ENCODE results near the gene SH3PXD2B.

Gene SH3PXD2B

GRCh38 chr5:172454358-172455086, at the start of gene SH3PXD2B:
Gene SH3PXD2B (minus strand): TSS chr5:172454525. CDS start chr5:172454352, 173 bp downstream.
- DNase-seq (ENCODE audit: low read depth), result no peak

- no peak for DNase-seq (ENCODE audit: low read depth)
These were observed 48.6 kb upstream of the SH3PXD2B start for GRCh38 chr5:172502969-172503368.

GRCh38 chr5:172502410-172502809, 48.1 kb upstream of the SH3PXD2B start:
- DNase-seq (ENCODE audit: low read depth), result no peak

GRCh38 chr5:172501708-172502320, 47.5 kb upstream of the SH3PXD2B start:
- DNase-seq (ENCODE audit: low read depth), result no peak

- no peak for DNase-seq (ENCODE audit: low read depth)
These were observed 45.0 kb upstream of the SH3PXD2B start for GRCh38 chr5:172499287-172499686.

- DNase-seq (ENCODE audit: low read depth), result no peak
These were observed 44.3 kb upstream of the SH3PXD2B start for GRCh38 chr5:172498431-172499129.

- DNase-seq (ENCODE audit: low read depth), result no peak
These were observed 43.4 kb upstream of the SH3PXD2B start for GRCh38 chr5:172497591-172498255.

- DNase-seq (ENCODE audit: low read depth), result no peak
These were observed 42.5 kb upstream of the SH3PXD2B start for GRCh38 chr5:172496671-172497371.

- DNase-seq (ENCODE audit: low read depth), result no peak
These were observed 40.5 kb upstream of the SH3PXD2B start for GRCh38 chr5:172494630-172495505.

GRCh38 chr5:172493906-172494305, 39.6 kb upstream of the SH3PXD2B start:
- DNase-seq (ENCODE audit: low read depth), result no peak

- DNase-seq (ENCODE audit: low read depth), result no peak
These were observed 39.1 kb upstream of the SH3PXD2B start for GRCh38 chr5:172493461-172493860.

- no peak for DNase-seq (ENCODE audit: low read depth)
These were observed 38.7 kb upstream of the SH3PXD2B start for GRCh38 chr5:172493002-172493401.

- no peak for DNase-seq (ENCODE audit: low read depth)
These were observed 37.9 kb upstream of the SH3PXD2B start for GRCh38 chr5:172492097-172492840.

GRCh38 chr5:172491481-172491880, 37.2 kb upstream of the SH3PXD2B start:
- DNase-seq (ENCODE audit: low read depth), result no peak

- no peak for DNase-seq (ENCODE audit: low read depth)
These were observed 36.5 kb upstream of the SH3PXD2B start for GRCh38 chr5:172490514-172491461.

GRCh38 chr5:172488221-172488620, 33.9 kb upstream of the SH3PXD2B start:
- DNase-seq (ENCODE audit: low read depth), result no peak

- no peak for DNase-seq (ENCODE audit: low read depth)
These were observed 33.3 kb upstream of the SH3PXD2B start for GRCh38 chr5:172487671-172488070.

- no peak for DNase-seq (ENCODE audit: low read depth)
These were observed 32.6 kb upstream of the SH3PXD2B start for GRCh38 chr5:172486912-172487311.

GRCh38 chr5:172486451-172486850, 32.1 kb upstream of the SH3PXD2B start:
- DNase-seq (ENCODE audit: low read depth), result no peak

Measured in stimulated activated CD8-positive, alpha-beta memory T cell treated with anti-CD3 and anti-CD28 coated beads, Interleukin-15, amount 100 ng/mL, for 24 hours (primary cell).